ENCODE data around the gene WSCD1.

Gene WSCD1

GRCh38 chr17:6075050-6075449 lies 4.9 kb downstream of the WSCD1 start:
- no peaks in the 10 kb centered on the region for H3K36me3 ChIP-seq (ENCODE audit: control insufficient read depth, insufficient read depth, low read length)
- no peak overlapping the region for H3K27ac ChIP-seq
- no peak overlapping the region for H3K4me2 ChIP-seq (ENCODE audit: low read length)
- H3K9me3 ChIP-seq (ENCODE audit: control insufficient read depth, low read length), result no peaks in the 10 kb centered on the region
- no peak for TF ChIP-seq CTCF (IDR thresholded peaks at IDR 0.05)
- H2AFZ ChIP-seq, result no peak overlapping the region
- no peaks in the 10 kb centered on the region for H3K79me2 ChIP-seq
- H3K9ac ChIP-seq, result no peak overlapping the region
- no peaks in the 10 kb centered on the region for H3K27me3 ChIP-seq (ENCODE audit: control insufficient read depth, insufficient read depth, low read length)
- H3K4me1 ChIP-seq, result no peaks in the 10 kb centered on the region
- no peak overlapping the region for H3K4me3 ChIP-seq (ENCODE audit: low read depth, low read length)

- H3K27ac ChIP-seq, result no peak overlapping the region
- no peak overlapping the region for H2AFZ ChIP-seq
- no peaks in the 10 kb centered on the region for H3K4me1 ChIP-seq
- H3K4me3 ChIP-seq (ENCODE audit: low read depth, low read length), result no peak overlapping the region
- no peaks in the 10 kb centered on the region for H3K79me2 ChIP-seq
- no peaks in the 10 kb centered on the region for H3K36me3 ChIP-seq (ENCODE audit: control insufficient read depth, insufficient read depth, low read length)
- no peak overlapping the region for H3K9ac ChIP-seq
- H3K9me3 ChIP-seq (ENCODE audit: control insufficient read depth, low read length), result no peaks in the 10 kb centered on the region
- no peaks in the 10 kb centered on the region for H3K27me3 ChIP-seq (ENCODE audit: control insufficient read depth, insufficient read depth, low read length)
- no peak overlapping the region for H3K4me2 ChIP-seq (ENCODE audit: low read length)
- TF ChIP-seq CTCF (IDR thresholded peaks at IDR 0.05), result no peak
These were observed 5.7 kb downstream of the WSCD1 start for GRCh38 chr17:6075845-6076244.

- H3K27me3 ChIP-seq (ENCODE audit: control insufficient read depth, insufficient read depth, low read length), result no peaks in the 10 kb centered on the region
- H2AFZ ChIP-seq, result no peak overlapping the region
- H3K9me3 ChIP-seq (ENCODE audit: control insufficient read depth, low read length), result no peaks in the 10 kb centered on the region
- H3K4me1 ChIP-seq, result no peaks in the 10 kb centered on the region
- no peaks in the 10 kb centered on the region for H3K36me3 ChIP-seq (ENCODE audit: control insufficient read depth, insufficient read depth, low read length)
- H3K79me2 ChIP-seq, result no peaks in the 10 kb centered on the region
- no peak overlapping the region for H3K27ac ChIP-seq
- no peak overlapping the region for H3K4me2 ChIP-seq (ENCODE audit: low read length)
- TF ChIP-seq CTCF (IDR thresholded peaks at IDR 0.05), result no peak
- H3K9ac ChIP-seq, result no peak overlapping the region
- H3K4me3 ChIP-seq (ENCODE audit: low read depth, low read length), result no peak overlapping the region
These were observed 7.6 kb downstream of the WSCD1 start for GRCh38 chr17:6077752-6078151.

- no peaks in the 10 kb centered on the region for H3K27me3 ChIP-seq (ENCODE audit: control insufficient read depth, insufficient read depth, low read length)
These were observed 8.3 kb downstream of the WSCD1 start for GRCh38 chr17:6078458-6078871.

More at GRCh38 chr17:6078458-6078871, 8.3 kb downstream of the WSCD1 start:
- Histone ChIP-seq H3K9ac (no peak overlapping the region), H3K4me3 (ENCODE audit: low read depth, low read length) (no peak overlapping the region), H3K79me2 (no peaks in the 10 kb centered on the region), H3K9me3 (ENCODE audit: control insufficient read depth, low read length) (no peaks in the 10 kb centered on the region), H2AFZ (no peak overlapping the region), H3K27ac (no peak overlapping the region), H3K36me3 (ENCODE audit: control insufficient read depth, insufficient read depth, low read length) (no peaks in the 10 kb centered on the region), H3K4me2 (ENCODE audit: low read length) (no peak overlapping the region), H3K4me1 (no peaks in the 10 kb centered on the region)
- no peak for TF ChIP-seq CTCF (IDR thresholded peaks at IDR 0.05)
